Activated T-helper 1 cell treated with anti-CD3 and anti-CD28 coated beads, Interleukin-2, amount 50 U/mL, for 16 hours (primary cell): ENCODE data around the gene GEMIN7.

Experiments used
- DNase-seq, 2 donors: peaks; one replicate each; pipeline ENCODE4 v3.0.0-alpha.2; 2020; ENCODE audit warnings: low read depth in 1 of 2, low spot score in 1 of 2

GEMIN7 gene

DNA sequence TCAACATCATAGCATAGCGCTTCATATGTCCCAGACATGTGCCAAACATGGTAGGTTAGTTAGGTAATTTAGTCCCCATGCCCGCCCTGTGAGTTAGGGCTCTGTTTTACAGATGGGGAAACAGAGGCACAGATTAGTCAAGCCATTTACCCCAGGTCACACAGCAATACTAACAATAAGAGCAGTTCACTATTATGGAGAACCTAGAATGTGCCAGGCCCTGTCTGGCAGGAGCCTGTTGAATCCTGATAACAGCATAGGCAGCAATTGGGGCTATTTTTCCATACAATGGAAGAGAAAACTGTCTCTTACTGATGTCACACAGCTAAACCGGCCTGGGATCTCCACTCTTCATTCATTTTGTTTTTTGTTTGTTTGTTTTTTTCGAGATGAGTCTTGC, 7.4 kb downstream of the GEMIN7 start:
- no peak for DNase-seq

DNA sequence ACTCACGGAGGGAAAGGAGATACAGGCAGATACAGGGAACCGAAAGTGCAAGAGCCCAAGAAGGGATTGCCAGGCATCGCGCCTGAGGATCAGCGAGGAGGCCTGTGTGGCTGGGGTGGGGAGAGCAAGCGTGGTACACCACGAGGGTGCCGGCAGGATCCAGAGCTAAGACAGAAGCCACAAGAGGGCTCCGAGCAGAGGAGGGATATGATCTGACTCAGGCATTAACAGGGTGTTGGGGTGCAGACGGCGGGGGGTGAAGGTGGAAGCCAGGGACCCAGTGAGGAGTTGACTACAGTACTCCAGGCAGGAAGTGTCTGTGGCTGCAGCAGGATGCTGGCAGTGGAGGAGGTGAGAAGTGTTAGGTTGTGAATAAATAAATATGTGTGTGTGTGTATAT, 8.5 kb downstream of the GEMIN7 start:
- peak in 1 of 2 donors; percentile 46 for DNase-seq

DNA sequence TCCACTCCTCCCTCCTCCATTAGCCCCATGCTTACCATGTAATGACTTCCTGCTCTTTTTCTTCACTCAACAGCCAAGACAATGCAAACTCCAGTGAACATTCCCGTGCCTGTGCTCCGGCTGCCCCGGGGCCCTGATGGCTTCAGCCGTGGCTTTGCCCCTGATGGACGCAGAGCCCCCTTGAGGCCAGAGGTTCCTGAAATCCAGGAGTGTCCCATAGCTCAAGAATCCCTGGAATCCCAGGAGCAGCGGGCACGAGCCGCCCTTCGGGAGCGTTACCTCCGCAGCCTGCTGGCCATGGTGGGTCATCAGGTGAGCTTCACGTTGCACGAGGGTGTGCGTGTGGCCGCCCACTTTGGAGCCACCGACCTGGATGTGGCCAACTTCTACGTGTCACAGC, 11.0 kb downstream of the GEMIN7 start:
- DNase-seq = no peak

DNA sequence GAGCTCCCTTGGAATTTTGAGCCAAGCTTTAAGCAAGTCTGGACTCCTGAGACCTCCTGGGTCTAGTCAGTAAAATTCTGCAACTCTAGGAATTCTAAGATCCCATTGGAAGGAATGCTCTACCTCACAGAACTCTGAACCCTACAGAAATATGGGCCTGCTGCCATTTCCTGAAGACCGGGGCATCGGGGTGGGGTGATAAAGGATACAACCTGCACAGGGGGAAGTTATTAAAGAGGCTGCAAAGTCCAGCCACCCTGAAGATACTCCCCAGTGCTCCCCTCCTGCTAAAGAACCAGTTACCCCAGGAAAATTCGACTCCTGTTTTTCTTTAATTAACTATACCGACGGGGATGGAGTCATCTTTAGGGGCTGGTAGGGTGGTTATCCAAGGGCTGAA, 11.5 kb downstream of the GEMIN7 start:
- DNase-seq = no peak

DNA sequence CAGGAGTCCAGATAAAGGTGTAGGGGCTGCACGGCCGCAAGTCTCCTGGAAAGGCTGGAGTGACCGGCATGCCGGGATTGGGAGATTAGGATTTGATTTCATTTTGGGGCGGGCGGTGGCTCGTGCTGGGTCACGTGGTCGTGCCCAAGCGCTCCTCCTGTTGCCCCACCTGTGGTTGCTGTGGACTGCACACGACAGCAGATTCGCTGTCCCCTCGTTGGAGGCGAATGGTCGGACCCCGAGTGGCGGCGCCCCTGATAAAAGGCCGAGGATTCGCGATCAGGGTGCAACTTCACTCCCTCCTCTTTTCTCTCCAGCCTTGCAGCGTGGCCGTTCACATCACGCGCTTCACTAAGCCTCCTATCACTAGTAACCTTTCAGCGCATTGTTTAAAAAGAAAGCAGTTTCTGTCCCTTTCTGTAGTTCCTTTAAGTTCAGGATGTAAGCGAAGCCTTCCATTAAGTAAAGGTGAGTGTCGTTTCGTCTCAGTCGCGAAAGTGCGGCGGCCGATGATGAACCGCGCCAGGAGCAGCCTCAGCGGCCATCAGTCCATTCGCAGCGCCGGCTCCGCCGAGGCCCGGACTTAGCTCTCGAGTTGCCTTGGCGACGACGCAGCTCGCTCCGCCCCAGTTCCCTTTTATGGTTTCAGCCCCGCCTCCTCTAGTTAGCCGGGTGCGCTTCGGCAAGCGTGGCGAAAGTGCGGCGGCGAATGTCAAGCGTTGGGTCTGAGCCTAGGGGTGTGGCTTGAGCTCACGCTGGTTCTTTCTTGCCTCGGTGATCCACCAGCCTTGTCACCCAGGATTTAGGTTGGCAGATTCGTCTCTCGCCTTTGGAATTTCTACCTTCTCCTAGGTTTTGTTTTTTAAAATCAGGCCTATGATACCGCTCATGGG, 12.2 kb downstream of the GEMIN7 start:
- peak; percentile 85 to 95 for DNase-seq

DNA sequence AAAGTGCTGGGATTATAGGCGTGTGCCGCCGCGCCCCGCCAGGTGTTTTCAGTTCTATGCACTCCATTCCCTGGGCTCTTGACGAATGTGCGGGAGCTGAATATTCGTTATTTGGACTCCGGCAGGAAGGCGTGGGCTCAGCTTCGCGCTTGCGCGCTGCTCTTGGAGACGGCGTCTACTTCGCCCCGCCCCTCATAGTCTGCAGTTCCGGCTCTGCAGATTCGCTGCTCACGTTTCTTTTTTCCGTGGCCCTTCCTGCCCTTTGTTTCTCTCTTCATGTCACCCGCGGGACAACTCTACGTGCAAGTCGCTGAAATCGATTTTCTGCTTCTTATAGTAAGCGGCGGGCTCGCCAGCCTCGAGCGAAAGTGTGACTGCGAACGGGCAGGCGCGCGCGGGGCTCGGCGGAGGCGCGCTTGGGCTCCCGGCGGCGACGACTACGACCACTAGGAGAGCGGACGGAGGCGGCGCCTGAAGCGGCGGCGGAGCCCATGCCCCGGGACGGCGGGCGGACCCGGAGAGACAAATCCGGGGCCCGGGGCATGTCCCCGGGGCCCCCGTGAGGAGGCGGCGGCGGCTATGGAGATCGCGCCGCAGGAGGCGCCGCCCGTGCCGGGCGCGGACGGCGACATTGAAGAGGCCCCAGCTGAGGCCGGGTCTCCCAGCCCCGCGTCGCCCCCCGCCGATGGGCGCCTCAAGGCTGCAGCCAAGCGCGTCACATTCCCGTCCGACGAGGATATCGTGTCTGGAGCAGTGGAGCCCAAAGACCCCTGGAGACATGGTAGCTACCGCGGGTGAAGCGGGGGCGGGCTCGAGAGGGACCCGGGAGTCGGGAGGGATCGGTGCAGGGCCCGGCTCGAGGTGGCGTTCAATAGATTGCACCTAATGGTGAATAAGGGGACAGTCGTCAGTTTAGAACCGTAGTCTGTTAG, 14.0 kb downstream of the GEMIN7 start, which contains the start of gene PPP1R37:
TSS of gene PPP1R37 (plus strand) at position 433 of the 932 bp plus-strand sequence. CDS start at position 580, 147 bp downstream.
- peak; percentile 74 to 88 for DNase-seq

DNA sequence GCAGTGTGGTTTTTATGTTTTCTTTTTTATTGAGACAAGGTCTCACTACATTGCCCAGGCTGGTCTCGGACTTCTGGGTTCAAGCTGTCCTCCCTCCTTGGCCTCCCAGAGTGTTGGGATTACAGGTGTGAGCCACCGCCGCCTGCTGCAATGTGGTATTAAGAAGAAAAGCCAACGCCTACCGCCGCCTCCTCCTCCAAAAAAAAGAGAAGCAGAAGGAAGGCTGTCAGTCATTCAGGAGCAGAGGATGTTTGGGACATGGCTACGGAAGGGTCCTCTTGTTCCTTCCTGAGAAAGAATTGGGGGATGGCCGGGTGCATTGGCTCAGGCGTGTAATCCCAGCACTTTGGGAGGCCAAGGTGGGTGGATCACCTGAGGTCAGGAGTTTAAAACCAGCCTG, 15.1 kb downstream of the GEMIN7 start:
- no peak for DNase-seq

DNA sequence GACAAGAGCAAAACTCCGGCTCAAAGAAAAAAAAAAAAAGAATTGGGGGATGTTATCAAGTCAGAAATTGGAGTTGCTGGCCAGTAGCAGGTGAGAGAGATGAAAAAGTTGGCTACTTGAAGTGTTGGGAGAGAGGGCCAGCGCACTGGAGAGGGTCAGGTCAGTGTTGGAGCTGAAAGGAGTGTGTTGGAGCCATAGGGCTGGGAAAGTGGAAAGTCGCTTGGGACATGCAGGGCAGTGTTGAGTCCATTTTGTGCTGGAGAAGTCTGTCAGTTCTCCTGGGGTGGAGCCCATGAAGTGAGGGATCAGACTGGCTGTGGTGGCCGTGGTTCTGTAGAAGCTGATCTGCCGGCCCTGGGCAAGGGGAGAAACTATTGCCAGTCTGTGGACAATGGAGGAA, 15.6 kb downstream of the GEMIN7 start:
- DNase-seq = no peak

DNA sequence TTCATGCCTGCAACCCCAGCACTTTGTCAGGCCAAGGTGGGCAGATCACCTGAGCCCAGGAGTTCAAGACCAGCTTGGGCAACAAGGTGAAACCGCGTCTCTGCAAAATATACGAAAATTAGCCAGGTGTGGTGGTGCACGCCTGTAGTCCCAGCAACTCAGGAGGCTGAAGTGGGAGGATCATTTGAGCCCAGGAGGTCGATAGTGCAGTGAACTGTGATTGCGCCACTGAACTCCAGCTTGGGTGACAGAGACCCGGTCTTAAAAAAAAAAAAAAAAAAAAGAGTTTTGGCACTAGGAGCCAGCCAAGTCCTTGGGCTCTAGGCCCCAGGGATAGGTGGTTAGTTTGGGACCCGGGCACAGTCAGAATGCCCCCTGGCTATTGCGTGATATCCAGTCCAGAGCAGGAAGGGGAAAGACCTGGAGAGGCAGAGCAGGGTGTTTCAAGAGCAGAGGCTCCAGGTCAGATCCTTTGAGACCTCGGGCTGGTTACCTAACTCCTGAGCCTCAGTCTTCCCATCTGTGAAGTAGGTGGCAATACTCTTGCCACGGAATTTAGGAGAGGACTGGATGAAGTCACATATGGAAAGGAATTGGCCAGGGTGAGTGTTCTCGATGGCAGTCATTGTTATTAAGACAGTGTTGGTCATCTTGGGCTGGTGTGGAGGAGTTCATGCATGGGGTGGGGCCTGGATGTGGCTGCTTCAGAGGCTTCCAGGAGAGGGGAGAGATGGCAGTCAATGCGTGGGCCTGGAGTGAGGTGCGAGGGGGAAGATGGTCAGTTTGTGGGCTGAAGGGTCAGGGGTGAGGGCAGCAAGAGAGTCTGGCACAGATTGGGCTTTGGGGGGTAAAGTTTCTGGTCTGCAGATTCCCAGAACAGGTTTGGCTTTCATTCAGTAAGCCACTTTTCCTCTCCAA, 16.7 kb downstream of the GEMIN7 start:
- no peak for DNase-seq

DNA sequence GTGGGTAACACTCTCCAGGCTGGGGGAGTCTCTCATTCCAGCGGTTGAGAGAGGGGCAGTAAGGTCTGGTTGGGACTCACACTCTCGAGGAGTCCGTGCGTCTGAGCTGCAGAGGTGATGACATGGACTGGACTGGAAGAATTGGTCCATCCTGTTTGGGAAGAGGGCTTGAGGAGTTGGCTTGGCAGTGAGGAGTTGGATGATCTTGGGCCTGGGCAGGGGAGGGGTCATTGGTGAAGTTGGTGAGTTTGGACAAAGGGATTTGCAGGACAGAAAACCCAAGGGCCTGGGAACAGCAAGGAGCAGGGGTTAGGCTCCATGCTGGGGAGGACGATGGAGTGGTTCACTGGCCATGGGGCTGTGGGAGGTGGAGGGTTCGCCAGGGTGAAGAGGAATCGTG, 17.6 kb downstream of the GEMIN7 start:
- no peak for DNase-seq

DNA sequence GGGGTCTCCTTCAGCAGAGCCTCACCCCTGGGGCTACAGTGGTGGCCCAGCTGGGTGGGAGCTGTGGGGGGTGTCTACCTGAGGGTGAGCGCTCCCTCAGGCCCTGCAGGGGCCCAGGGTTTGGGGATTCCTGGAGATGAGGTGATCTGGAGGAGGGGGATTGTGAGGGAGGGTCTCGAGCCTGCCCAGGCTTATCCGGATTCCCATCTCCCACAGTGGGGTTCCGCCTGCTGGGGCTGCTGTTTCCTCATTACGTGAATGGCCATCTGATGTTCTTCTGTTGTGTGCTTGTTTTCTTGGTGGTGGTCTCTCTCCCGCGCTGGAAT, 18.4 kb downstream of the GEMIN7 start:
- no peak for DNase-seq

DNA sequence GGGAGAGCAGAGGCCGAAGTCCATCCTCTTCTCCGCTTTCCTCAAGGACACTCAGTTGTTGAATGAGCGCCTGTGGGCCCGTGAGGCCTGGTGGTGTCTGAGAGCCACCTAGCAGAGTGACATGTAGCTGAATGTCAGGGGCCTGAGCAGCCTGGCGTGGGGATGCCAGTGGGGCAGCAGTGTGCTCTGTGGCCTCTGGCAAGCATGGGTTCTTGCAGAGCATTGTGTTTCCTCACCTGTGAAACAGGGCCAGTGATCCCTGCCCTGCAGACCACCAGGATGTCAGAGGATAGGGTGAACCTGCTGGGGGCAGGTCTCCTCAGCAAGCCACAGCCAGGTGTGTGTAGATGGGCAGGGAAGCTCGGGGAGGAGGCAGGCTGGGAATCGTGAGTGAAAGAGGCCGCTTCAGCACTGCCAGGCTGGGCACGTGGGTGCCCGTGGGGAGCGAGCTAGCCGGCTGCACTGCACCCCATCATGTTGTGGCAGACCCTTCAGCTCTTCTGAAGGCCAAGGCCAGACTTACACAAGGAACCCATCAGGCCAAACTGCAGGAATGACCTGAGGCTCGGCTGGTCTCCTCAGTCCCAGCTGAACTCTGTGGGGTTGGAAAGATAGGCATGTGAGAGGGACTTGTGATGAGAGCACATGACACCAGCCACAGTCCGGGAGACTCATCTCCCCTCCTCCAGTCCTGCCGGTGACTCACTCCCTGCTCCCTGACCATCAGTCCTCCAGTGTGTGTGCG, 18.9 kb downstream of the GEMIN7 start:
- no peak for DNase-seq

DNA sequence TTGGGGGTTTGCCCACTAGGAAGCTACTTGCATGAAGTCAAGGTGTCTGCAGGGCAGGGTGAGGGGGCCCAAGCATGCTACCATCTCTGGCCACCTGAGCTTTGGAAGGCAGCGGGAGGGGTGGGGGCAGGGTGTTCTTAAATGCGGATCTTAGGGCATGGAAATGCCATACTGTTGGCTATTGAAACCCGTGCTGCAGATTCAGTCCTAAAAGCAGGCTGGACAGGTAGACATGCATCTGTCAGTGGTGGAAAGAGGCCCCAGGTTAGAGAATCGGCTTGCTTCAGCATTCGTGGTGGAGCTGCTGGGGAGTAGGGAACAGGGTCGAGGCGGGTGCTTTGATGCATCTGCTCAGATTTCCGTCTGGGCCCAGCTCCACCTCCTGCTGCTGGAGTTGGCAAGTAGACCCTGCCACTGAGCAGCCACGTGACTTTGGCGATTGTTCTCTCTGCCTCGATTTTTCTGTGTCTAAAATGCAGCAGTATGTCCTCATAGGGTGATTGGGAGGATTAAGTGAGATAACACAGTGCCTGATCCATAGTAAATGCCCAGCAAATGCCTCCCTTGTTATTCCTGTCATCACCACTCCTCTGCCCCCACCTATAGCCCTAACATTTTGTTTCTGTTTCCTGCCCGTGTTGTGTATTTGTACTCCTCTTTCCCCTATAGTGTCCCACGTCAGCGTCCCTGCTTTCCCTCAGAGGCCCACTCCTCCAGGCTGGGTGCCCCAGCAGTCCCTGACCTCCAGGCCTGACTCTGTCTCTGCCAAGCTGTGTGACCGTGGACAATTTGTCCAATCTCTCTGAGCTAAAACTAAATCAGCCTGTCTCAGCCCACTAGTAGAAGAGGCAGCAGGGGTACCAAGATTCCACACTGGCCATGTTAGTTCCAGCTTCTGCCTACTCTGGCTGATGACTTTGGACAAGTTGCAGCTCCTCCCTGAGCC, 19.7 kb downstream of the GEMIN7 start:
- DNase-seq = no peak

DNA sequence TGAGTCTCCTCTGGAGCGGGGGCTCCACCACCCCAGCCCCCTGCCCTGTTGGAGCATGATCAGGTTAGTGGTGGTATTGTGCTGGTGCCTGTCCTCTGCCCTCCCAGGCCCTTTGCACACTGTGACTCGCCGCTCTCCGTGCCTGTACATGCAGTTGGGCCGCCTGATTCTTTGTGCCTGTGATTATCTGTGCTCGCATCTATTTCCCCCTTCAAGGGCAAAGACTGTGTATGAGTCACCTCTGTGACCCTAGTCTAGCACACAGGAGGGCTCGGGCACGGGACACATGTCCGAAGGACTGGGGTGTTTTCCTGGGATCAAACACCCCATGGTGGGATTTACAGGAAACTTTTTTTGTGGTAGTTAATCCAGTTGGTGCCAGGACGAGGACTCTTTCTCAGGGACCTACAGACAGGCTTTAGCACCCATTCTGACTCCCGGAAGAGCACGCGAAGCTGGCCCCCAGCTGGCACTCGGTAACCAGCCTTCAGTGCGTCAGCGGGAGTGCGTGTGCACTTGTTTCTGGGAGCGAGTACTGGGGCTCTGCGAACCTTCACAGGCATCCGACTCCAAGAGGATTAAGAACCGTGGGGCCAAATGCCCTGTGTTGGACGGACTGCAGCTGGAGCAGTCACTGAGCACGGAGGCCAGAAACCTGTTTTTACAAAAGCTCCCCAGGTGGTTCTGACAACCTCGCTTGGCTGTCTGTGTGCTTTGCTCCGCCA, 20.6 kb downstream of the GEMIN7 start:
- no peak for DNase-seq

DNA sequence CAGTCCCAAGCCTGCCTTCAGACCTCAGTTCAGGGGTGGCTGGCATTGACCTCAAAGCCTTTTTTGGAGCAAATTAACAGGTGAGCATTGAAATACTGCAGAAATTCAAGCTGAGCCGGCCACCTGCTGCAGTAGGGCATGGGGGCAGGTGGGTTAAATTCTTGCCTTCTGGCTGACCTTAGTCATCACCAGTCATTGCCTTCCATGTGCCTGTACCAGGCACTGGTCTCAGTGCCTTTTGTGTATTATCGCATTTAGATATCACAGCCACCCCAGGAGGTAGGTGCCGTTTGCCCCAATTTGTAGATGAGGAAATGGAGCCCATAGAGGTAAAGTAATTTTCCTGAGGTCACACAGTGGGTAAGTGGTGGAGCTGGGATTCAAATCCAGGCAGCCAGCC, 21.1 kb downstream of the GEMIN7 start:
- DNase-seq = no peak

DNA sequence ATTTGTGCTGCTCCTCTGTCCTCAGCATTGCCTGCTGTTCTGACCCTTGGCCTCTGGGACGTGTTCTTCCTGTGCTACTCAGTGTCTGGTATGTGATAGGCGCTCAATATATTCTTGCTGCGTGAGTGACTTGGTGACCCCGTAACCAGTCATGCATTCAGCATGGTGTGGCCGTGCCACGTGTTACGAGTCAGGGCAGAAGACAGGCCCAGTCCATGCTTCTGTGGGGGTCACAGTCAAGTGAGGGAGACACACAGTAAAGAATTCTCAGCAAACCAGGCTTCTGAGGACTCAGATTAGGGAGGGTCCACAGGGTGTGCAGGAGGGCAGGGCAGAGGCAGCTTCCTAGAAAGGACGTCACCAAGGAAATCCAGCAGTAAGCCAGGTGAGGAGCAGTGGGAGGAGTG, 21.8 kb downstream of the GEMIN7 start:
- DNase-seq = no peak

DNA sequence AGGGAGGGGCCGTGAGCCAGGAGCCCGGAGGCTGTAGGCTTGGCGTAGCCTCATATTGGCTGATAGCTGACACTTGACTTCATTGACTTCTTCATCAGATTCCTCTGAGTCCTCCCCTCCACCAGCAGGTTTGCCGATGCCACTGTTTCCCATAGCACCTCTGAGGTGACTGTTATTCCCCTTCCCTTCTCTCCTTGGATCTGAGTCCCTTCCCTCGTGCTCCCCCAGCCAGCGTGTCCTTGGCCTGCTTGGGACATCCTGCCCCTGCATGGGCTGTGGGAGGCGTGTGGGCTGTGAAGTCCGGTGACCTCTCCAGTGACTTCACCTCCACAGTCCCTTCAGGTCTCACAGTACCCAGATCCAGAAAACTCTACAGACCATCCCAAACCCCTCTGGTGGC, 22.7 kb downstream of the GEMIN7 start:
- DNase-seq = no peak

DNA sequence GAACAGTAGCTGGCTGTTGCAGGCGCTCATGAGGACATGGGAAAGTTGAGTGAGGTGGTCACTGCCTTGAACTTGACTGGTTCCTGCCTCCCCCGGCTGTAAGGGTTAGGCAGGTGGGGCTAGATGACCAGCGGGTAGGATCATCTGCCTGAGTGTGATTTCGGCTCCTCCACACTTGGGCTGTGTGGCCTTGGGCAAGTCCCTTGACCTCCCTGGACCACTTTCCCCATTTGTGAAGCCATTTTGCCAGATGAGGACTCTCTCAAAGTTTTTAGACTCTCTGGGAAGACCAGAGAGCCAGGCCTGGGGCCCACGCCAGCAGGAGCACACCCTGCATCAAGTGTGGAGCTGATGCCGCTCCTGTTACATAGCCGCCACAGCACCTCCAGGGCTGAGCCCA, 23.4 kb downstream of the GEMIN7 start:
- DNase-seq = no peak

DNA sequence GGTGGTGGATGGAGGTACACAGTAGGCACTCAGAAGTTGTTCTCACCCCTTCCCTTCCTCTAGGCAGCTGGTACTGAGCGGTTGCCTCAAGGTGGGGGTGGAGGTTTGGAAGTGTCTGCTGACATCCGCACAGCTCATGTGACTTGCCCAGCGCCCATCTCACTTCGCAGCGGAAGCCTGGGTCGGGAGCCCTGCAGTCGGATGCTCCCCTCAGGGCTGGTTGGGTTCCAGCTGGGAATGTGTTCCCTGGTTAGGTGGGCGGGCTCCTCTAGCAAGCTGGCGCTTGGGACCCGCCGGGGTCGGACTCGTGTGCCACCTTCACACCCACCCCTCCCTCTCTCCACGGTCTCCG, 24.1 kb downstream of the GEMIN7 start:
- DNase-seq = no peak
